Upper lobe of right lung (tissue), 1 donor: ENCODE measurements around the gene ZNF502. TPM values are rescaled to one million over a fixed set of nuclear protein-coding genes. Genes with fewer than 3 reads are reported as not detected.
"Not testable (repeated sequence)": the region's sequence is repeated elsewhere in the genome, so short reads cannot be mapped to it uniquely, and the experiment has no call there.

Experiments used
- ATAC-seq: fragments of 200-7000 bp; cut with Tn5 transposase; one replicate; pipeline ENCODE4 v1.9.1; 2020; ENCODE audit warnings: mild to moderate bottlenecking, moderate library complexity
- DNase-seq: peaks from one replicate; pipeline ENCODE4 v3.0.0-alpha.2; 2020
- H3K27ac ChIP-seq: fragments of 200-600 bp; one replicate; pipeline ENCODE4 v1.8.0; 2022
- H3K27me3 ChIP-seq: fragments of 200-600 bp; one replicate; pipeline ENCODE4 v1.8.0; 2022; ENCODE audit warnings: mild to moderate bottlenecking
- H3K36me3 ChIP-seq: fragments of 200-600 bp; one replicate; pipeline ENCODE4 v1.8.0; 2022
- H3K4me1 ChIP-seq: fragments of 200-600 bp; one replicate; pipeline ENCODE4 v1.8.0; 2022
- H3K4me3 ChIP-seq: fragments of 200-600 bp; one replicate; pipeline ENCODE4 v1.8.0; 2022; ENCODE audit warnings: mild to moderate bottlenecking
- H3K9me3 ChIP-seq: fragments of 200-600 bp; one replicate; pipeline ENCODE4 v1.8.0; 2022
- intact Hi-C: fragments of 100-400 bp; cut with DNase I; formaldehyde crosslinking; loops from one replicate; pipeline ENCODE4 v1.11.0; 2022
- long read RNA-seq: library from polyadenylated mRNA; unstranded; transcript quantifications from one replicate; pipeline ENCODE4 v2.0.0, GENCODE V29; 2021
- total RNA-seq: library from RNA; stranded (reverse); fragmentation: NEBNext Ultra II Directional; extraction: Animal tissue kit (Norgen Biotek cat#: 25700); gene quantifications from one replicate; pipeline ENCODE4 v1.2.1, GENCODE V29; 2021
- TF ChIP-seq, protein P1 (sequence below): fragments of 200-600 bp; IDR thresholded peaks from one replicate; pipeline ENCODE4 v1.8.0; 2022; ENCODE audit warnings: antibody characterized with exemption
- donor health status: DM: no; HTN: yes; CAD: no; lungs with severe emphysema.

Gene ZNF502
- 4.1 TPM for total RNA-seq
- long read RNA-seq, transcript ZNF502-203 (3 exons, 2,314 nt), result major isoform, 8 of 11 reads
- long read RNA-seq, partial matches to known transcripts, result 1 of 11 reads
- long read RNA-seq, other reads (novel, unspliced or antisense), result 1 of 11 reads

DNA sequence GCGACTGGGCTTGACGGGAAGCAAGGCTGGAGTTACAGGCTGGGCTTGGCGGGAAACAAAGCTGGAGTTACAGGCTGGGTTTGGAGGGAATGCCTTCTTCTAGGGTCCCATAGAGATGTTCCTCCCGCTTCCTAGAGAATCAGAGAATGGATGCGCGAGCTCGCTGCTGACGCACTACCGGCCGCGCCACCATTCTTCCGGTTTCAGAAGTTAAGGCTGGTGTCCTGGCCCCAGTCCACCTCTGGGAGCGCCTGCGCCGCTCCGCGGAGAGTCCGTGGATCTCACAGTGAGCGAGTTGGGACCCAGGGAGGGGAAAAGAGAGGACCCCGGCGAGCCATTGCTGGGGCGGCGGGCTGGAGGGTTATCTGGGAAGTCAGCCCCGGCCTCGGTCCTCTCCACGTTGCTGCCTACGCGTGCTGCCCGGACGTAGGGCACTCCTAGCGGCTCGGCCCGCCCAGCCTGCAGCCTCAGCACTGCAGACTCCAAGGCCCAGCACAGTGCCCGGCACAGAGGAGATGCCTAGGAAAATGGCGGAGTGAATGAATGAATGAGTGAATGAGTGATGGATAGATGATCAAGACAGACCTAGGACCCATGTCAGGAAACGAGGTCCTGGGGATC lies at the start of gene ZNF502:
Gene ZNF502 (plus strand): TSS at position 206 of the 621 bp plus-strand sequence. CDS start 7,602 bp downstream, outside the sequence.
- ATAC-seq (peak; percentile 99), DNase-seq (peak; percentile 91)
- H3K27me3 ChIP-seq, result no peaks in the 10 kb centered on the region
- H3K4me1 ChIP-seq, result no peaks in the 10 kb centered on the region
- intact Hi-C loops, result no loop called here
- peaks cover 13% of the 10 kb centered on the region for H3K9me3 ChIP-seq
- H3K4me3 ChIP-seq, result peak within 1 kb of the TSS; percentile 80
- TF ChIP-seq, protein P1, sequence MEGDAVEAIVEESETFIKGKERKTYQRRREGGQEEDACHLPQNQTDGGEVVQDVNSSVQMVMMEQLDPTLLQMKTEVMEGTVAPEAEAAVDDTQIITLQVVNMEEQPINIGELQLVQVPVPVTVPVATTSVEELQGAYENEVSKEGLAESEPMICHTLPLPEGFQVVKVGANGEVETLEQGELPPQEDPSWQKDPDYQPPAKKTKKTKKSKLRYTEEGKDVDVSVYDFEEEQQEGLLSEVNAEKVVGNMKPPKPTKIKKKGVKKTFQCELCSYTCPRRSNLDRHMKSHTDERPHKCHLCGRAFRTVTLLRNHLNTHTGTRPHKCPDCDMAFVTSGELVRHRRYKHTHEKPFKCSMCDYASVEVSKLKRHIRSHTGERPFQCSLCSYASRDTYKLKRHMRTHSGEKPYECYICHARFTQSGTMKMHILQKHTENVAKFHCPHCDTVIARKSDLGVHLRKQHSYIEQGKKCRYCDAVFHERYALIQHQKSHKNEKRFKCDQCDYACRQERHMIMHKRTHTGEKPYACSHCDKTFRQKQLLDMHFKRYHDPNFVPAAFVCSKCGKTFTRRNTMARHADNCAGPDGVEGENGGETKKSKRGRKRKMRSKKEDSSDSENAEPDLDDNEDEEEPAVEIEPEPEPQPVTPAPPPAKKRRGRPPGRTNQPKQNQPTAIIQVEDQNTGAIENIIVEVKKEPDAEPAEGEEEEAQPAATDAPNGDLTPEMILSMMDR, result peak; percentile 44
- no peaks in the 10 kb centered on the region for H3K36me3 ChIP-seq
- peak within 1 kb of the TSS; percentile 68 for H3K27ac ChIP-seq

DNA sequence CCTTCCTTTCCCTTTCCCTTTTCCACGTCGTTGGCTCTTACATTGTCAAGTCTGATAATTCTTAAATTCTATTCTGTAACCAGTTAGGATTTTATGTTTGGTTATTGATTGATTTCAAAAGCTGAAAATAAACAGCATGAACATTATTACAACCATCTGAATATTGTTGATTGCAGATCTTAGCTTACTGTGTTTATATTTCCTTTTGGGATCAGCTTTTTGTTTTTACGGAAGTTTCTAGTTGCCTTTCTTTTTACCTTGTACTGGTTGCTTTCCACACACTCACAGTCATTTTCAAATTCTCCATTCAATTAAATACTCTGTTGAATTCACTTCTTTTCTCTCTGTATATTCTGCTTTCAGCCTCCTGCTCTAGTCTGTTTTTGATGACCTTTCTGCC lies 47.3 kb upstream of the ZNF502 start:
- Histone ChIP-seq H3K4me3 (no peak overlapping the region), H3K4me1 (no peaks in the 10 kb centered on the region), H3K36me3 (peaks cover 12% of the 10 kb centered on the region), H3K9me3 (no peaks in the 10 kb centered on the region), H3K27ac (no peak overlapping the region), H3K27me3 (no peaks in the 10 kb centered on the region)
- ATAC-seq, result no peak
- TF ChIP-seq, protein P1, result no peak
- DNase-seq, result no peak
- intact Hi-C loops, result no loop called here

DNA sequence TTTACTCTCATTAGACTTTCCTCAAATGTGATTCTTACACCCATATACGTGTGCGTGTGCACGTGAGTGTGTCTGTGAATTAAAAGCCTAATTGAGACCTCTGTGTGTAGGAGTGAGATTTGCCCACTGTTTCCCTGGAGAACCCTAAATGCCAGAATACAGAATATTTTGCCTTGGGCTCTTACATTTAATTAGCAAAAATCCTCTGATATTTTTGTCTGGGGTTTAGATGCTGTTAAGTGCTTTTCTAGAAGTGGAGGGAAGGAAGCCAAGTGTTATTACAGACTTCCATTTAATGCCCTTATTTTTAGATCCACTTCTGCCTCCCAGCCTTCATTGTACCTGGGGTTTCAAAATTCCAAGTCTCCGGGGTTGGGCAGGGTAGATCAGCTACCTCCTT lies 46.1 kb upstream of the ZNF502 start:
- Histone ChIP-seq H3K27ac (no peak overlapping the region), H3K27me3 (no peaks in the 10 kb centered on the region), H3K4me3 (no peak overlapping the region), H3K4me1 (no peaks in the 10 kb centered on the region), H3K36me3 (no peaks in the 10 kb centered on the region), H3K9me3 (no peaks in the 10 kb centered on the region)
- intact Hi-C loops, result no loop called here
- DNase-seq (no peak), ATAC-seq (no peak)
- TF ChIP-seq, protein P1, result no peak

DNA sequence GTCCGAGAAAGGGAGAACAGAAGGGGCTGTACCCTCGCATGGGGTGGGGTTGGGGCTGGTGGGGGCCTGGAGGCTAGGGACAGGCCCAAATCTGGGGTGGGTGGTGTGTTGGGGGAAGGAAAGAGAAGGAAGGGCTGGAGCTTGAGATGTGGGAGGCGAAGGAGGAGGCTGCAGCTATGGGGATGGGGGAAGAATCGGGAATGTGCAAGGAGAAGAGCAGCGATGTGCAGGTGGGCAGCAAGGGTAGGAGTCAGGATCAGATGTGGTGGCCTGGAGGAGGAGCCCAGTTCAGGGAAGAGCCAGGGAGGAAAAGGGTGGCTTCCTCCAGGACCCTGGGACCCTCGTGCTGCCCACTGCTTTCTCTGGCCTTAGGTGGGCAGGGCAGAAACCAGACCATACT lies 42.7 kb upstream of the ZNF502 start:
- no peaks in the 10 kb centered on the region for H3K27me3 ChIP-seq
- TF ChIP-seq, protein P1, result no peak
- ATAC-seq (no peak), DNase-seq (no peak)
- no peaks in the 10 kb centered on the region for H3K36me3 ChIP-seq
- intact Hi-C loops, result no loop called here
- H3K4me3 ChIP-seq, result no peak overlapping the region
- no peaks in the 10 kb centered on the region for H3K4me1 ChIP-seq
- H3K9me3 ChIP-seq, result no peaks in the 10 kb centered on the region
- H3K27ac ChIP-seq, result no peak overlapping the region

DNA sequence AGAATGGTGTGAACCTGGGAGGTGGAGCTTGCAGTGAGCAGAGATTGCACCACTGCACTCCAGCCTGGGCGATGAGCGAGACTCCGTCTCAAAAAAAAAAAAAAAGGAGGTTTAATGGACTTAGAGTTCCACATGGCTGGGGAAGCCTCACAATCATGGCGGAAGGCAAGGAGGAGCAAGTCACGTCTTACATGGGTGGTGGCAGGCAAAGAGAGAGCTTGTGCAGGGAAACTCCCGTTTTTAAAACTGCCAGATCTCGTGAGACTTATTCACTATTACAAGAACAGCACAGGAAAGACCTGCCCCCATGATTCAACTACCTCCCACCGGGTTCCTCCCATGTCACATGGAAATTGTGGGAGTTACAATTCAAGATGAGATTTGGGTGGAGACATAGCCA lies 39.0 kb upstream of the ZNF502 start:
- DNase-seq, ATAC-seq, H3K4me3 ChIP-seq, intact Hi-C loops, H3K36me3 ChIP-seq, H3K27me3 ChIP-seq, H3K9me3 ChIP-seq, H3K4me1 ChIP-seq, H3K27ac ChIP-seq: not testable (repeated sequence)

DNA sequence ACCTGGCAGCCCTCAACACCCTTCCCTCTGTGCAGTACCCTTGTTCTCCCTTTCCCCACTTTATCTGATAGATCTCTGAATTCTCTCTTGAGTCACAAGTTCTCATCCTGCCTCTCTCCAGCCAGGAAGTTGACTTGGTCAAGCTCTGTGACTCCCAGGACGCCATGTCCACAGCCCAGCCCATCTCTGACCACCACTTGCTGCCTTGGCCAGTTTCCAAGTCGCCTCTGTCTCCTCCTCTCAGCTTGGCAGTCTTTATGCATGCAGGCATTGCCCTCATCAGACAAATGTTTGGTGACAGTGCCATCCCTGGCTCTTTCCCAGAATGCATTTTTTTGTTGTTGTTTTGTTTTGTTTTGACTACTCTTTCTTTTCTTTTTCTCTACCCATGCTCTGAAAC lies 38.2 kb upstream of the ZNF502 start:
- H3K4me3 ChIP-seq, result no peak overlapping the region
- no peaks in the 10 kb centered on the region for H3K36me3 ChIP-seq
- no peaks in the 10 kb centered on the region for H3K9me3 ChIP-seq
- H3K27me3 ChIP-seq, result no peaks in the 10 kb centered on the region
- TF ChIP-seq, protein P1, result no peak
- DNase-seq (no peak), ATAC-seq (no peak)
- no peaks in the 10 kb centered on the region for H3K4me1 ChIP-seq
- intact Hi-C loops, result no loop called here
- H3K27ac ChIP-seq, result no peak overlapping the region
